ENCODE results near the gene PRKACB. TPM values are rescaled to one million over a fixed set of nuclear protein-coding genes. Genes with fewer than 3 reads are reported as not detected.

Gene PRKACB
- total RNA-seq, 2 experiments from 2014 or later, result 16.6 to 38.5 TPM

DNA sequence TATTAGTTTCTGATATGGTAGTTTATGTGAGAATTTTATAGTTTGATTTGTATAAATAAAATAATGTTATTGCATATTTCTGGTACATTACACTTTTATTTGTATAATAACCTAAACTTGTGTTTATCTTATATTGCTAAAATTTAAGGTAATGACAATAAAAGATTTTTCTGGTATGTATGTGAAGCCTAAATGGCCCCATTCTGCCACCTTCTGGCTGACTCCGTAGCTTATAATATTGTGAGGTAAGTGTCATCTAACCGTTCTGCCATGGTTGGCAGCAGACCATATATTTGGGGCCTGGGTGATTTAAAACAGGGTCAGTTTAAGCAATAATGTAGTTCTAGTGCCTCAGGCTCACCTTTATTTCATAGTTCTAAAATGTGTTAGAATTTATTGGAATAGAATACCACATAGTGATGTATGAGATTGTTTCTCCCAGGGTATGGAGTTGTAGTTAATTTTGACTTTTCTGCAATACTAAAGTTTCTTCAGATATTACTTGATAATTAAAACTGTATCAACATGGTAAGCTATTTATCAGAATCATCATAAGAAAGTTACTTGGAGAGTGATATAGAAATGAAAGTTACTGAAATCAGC, 21.2 kb upstream of the PRKACB start:
- Histone ChIP-seq H3K9me2 (ENCODE audit: insufficient read depth, low read length) (no peaks in the 10 kb centered on the region), H3K36me3 (ENCODE audit: insufficient read depth, low read length) (no peaks in the 10 kb centered on the region), H2AFZ (ENCODE audit: low read length) (no peak overlapping the region), H3K4me1 (ENCODE audit: insufficient read depth, low read length, poor library complexity, severe bottlenecking) (no peaks in the 10 kb centered on the region), H3K4me3 (ENCODE audit: low read depth, low read length, poor library complexity, severe bottlenecking) (no peak overlapping the region), H3K79me2 (ENCODE audit: insufficient read depth, low read depth, low read length) (no peaks in the 10 kb centered on the region), H3K27ac (ENCODE audit: low read depth, low read length, poor library complexity, severe bottlenecking) (no peak overlapping the region), H3K9me3 (ENCODE audit: low read length) (no peaks in the 10 kb centered on the region), H3K4me2 (ENCODE audit: low read length) (no peak overlapping the region), H4K20me1 (ENCODE audit: insufficient read depth, low read length) (peaks cover 4% of the 10 kb centered on the region; the same call in 1 of the 2 replicates)
- ChIA-PET POLR2A (no interaction called here), CTCF (ENCODE audit: unreplicated experiment) (no interaction called here)
- TF ChIP-seq EZH2phosphoT487 (IDR thresholded peaks at IDR 0.05; ENCODE audit: borderline replicate concordance, low read depth, low read length), result no peak
- TF ChIP-seq, protein P1, sequence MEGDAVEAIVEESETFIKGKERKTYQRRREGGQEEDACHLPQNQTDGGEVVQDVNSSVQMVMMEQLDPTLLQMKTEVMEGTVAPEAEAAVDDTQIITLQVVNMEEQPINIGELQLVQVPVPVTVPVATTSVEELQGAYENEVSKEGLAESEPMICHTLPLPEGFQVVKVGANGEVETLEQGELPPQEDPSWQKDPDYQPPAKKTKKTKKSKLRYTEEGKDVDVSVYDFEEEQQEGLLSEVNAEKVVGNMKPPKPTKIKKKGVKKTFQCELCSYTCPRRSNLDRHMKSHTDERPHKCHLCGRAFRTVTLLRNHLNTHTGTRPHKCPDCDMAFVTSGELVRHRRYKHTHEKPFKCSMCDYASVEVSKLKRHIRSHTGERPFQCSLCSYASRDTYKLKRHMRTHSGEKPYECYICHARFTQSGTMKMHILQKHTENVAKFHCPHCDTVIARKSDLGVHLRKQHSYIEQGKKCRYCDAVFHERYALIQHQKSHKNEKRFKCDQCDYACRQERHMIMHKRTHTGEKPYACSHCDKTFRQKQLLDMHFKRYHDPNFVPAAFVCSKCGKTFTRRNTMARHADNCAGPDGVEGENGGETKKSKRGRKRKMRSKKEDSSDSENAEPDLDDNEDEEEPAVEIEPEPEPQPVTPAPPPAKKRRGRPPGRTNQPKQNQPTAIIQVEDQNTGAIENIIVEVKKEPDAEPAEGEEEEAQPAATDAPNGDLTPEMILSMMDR (conservative IDR thresholded peaks at IDR 0.05; ENCODE audit: low read length), result peak; percentile 91
- intact Hi-C loops (cut with micrococcal nuclease; ENCODE audit: unreplicated experiment), result loop anchor here (1.0 to 2.0 kb wide), 2 partner anchors 192 to 218 kb away; no protein-coding TSS in a partner anchor
- DNase-seq (ENCODE audit: low spot score), result peak; percentile 60
- BruUV-seq (replicated peaks), result no TSS peak

DNA sequence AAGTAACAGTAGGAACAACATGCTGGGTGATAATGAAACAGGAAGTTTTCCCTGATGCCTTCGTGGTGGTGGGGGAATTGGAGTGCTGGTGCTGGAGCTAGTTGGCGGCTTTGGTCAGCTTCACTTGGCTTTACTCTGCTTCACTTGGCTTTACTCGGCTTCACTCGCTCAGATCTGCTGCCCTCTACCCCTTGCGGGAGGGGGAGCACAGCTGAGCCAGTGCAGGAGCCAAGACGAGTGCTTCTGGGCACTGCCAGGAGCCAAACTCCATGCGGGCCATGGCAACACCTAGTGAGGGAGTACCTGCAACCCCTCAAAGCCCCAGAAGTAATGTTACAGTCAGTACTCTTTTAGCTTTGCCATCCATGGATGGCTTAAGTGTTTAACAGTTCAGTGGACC, 10.6 kb upstream of the PRKACB start:
- no peaks in the 10 kb centered on the region for H3K9me3 ChIP-seq (ENCODE audit: low read length)
- BruUV-seq (replicated peaks), result no TSS peak
- ChIA-PET POLR2A (no interaction called here), CTCF (ENCODE audit: unreplicated experiment) (no interaction called here)
- no peak overlapping the region for H3K4me2 ChIP-seq (ENCODE audit: low read length)
- no peak overlapping the region for H3K4me3 ChIP-seq (ENCODE audit: low read depth, low read length, poor library complexity, severe bottlenecking)
- DNase-seq (ENCODE audit: low spot score), result no peak
- H3K4me1 ChIP-seq (ENCODE audit: insufficient read depth, low read length, poor library complexity, severe bottlenecking), result no peaks in the 10 kb centered on the region
- no peaks in the 10 kb centered on the region for H3K9me2 ChIP-seq (ENCODE audit: insufficient read depth, low read length)
- no peaks in the 10 kb centered on the region for H3K36me3 ChIP-seq (ENCODE audit: insufficient read depth, low read length)
- intact Hi-C loops (cut with micrococcal nuclease; ENCODE audit: unreplicated experiment), result no loop called here
- H3K27ac ChIP-seq (ENCODE audit: low read depth, low read length, poor library complexity, severe bottlenecking), result no peak overlapping the region
- no peaks in the 10 kb centered on the region for H4K20me1 ChIP-seq (ENCODE audit: insufficient read depth, low read length)
- H2AFZ ChIP-seq (ENCODE audit: low read length), result no peak overlapping the region
- H3K79me2 ChIP-seq (ENCODE audit: insufficient read depth, low read depth, low read length), result no peaks in the 10 kb centered on the region
- TF ChIP-seq, protein P1 (conservative IDR thresholded peaks at IDR 0.05; ENCODE audit: low read length), result no peak
- TF ChIP-seq EZH2phosphoT487 (IDR thresholded peaks at IDR 0.05; ENCODE audit: borderline replicate concordance, low read depth, low read length), result no peak

GRCh38 chr1:84135341-84135740, 8.7 kb upstream of the PRKACB start:
- ChIA-PET CTCF (ENCODE audit: unreplicated experiment) (no interaction called here), POLR2A (interaction anchor here (0.6 to 1.2 kb wide), 5 partner anchors 9 to 707 kb away, joined by 3 to 4 read pairs (median 3); partner anchors contain the start of gene PRKACB)
- Histone ChIP-seq H4K20me1 (ENCODE audit: insufficient read depth, low read length) (no peaks in the 10 kb centered on the region), H3K27ac (ENCODE audit: low read depth, low read length, poor library complexity, severe bottlenecking) (no peak overlapping the region), H3K79me2 (ENCODE audit: insufficient read depth, low read depth, low read length) (no peaks in the 10 kb centered on the region), H3K4me2 (ENCODE audit: low read length) (no peak overlapping the region), H3K9me2 (ENCODE audit: insufficient read depth, low read length) (no peaks in the 10 kb centered on the region), H2AFZ (ENCODE audit: low read length) (no peak overlapping the region), H3K9me3 (ENCODE audit: low read length) (no peaks in the 10 kb centered on the region), H3K4me3 (ENCODE audit: low read depth, low read length, poor library complexity, severe bottlenecking) (no peak overlapping the region), H3K36me3 (ENCODE audit: insufficient read depth, low read length) (no peaks in the 10 kb centered on the region), H3K4me1 (ENCODE audit: insufficient read depth, low read length, poor library complexity, severe bottlenecking) (no peaks in the 10 kb centered on the region)
- intact Hi-C loops (cut with micrococcal nuclease; ENCODE audit: unreplicated experiment), result no loop called here
- no peak for TF ChIP-seq EZH2phosphoT487 (IDR thresholded peaks at IDR 0.05; ENCODE audit: borderline replicate concordance, low read depth, low read length)
- TF ChIP-seq, protein P1 (conservative IDR thresholded peaks at IDR 0.05; ENCODE audit: low read length), result no peak
- DNase-seq (ENCODE audit: low spot score), result no peak
- BruUV-seq (replicated peaks), result no TSS peak
